Astrocyte of the spinal cord (primary cell): ENCODE measurements around the gene ZNF428.

Experiments
- DNase-seq: peaks from one replicate; pipeline ENCODE4 v3.0.0; 2011; ENCODE audit warnings: low read depth, low spot score
- H3K4me3 ChIP-seq: 2 replicates; pipeline ENCODE4 v1.5.1; 2011; ENCODE audit warnings: low read depth, mild to moderate bottlenecking, low read length, moderate library complexity
- CTCF ChIP-seq: IDR thresholded peaks from 2 replicates; pipeline ENCODE4 v1.5.1; 2012; ENCODE audit warnings: low read depth, mild to moderate bottlenecking, low read length, inconsistent platforms
- in situ Hi-C: cut with HindIII; loops from 2 replicates; pipeline ENCODE4 v1.10.0; 2017; ENCODE audit warnings: low sequenced_read_pairs

The ZNF428 gene

DNA sequence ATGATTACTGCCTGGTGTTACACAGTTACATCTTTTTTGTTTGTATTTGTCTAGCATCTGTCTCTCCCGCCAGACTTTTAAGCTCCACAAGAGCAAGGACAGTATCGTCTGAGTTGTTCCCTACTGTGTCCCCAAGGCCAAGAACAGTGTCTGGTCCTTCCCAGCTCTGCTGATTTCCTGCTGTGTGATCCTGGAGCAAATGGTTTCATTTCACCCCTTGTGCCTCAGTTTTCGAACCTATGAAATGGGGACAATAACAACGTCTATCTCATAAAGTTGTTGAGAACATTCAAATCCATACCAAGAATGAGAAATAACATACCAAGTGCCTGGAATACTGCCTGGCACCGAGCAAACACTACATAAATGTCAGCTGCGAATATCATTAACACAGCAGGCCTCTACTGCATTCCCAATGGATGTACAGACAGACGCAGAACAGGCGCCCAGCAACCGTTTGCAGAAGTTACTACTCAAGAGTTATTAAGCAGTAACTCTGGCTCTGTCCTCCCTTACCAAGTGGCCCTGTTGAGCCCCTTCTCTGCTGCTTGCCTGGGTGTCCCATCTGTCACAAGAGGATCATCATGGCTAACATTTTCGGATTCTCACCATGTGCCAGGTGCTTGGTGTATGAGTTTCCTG, 55.5 kb downstream of the ZNF428 start:
- no peak overlapping the region for H3K4me3 ChIP-seq
- DNase-seq: no peak
- TF ChIP-seq CTCF: no peak
- in situ Hi-C loops: no loop called here

DNA sequence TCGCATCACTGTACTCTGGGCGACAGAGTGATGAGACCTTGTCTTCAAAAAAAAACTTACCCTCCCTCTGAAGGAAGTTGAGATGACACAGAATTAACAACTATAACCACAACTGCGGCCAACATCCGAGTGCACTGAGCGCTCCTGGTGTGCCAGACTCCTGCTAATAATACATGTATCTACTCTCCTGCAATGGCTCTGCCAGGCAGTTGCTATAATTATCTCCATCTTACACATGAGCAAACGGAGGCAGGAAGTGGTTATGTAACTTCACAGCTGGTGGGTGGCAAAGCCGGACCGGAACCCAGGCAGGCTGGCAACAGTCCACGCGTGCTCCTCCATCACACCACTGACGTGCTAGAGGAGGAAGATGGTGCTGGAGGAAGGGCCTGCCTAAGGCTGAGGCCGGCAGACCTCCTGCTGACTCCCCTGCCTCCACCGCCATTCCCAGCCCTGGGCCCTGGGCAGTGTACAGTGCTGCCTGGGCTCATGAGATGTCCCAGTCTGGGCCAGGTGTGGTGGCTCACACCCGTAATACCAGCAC, 56.7 kb downstream of the ZNF428 start:
- no peak for TF ChIP-seq CTCF
- no peak overlapping the region for H3K4me3 ChIP-seq
- peak; percentile 91 for DNase-seq
- in situ Hi-C loops: no loop called here

GRCh38 chr19:43562226-43562697, 57.2 kb downstream of the ZNF428 start:
- DNase-seq: no peak
- no peak for TF ChIP-seq CTCF
- in situ Hi-C loops: no loop called here
- no peak overlapping the region for H3K4me3 ChIP-seq

- in situ Hi-C loops: no loop called here
- no peak overlapping the region for H3K4me3 ChIP-seq
- no peak for DNase-seq
- no peak for TF ChIP-seq CTCF
Measured at GRCh38 chr19:43561139-43561970, 58.1 kb downstream of the ZNF428 start.

DNA sequence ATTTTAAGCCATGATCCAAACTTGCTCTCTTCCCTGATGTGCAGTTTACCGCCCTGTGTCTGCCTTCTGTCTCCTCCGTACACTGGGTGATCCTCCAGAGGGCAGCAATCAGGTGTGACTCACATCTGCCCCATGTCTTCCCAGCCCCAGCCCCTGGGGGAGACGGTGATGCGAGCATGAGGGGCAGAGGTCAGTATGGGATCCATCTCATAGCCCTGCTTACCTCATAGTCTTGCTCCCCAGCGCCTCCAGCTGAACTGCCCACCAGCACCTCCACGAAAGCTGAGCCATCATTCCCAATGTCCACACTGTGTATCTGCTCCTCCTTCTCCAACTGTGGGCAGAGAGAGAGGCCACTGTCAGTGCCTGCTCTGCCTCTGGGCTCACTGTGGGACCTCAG, 58.7 kb downstream of the ZNF428 start:
- in situ Hi-C loops: no loop called here
- DNase-seq: peak; percentile 12
- TF ChIP-seq CTCF: peak; percentile 33

More for the DNA sequence above, 58.7 kb downstream of the ZNF428 start:
- H3K4me3 ChIP-seq: no peak overlapping the region
